AG04449 (cell line): Measurements from ENCODE around the gene CS.

Experiments
- CTCF ChIA-PET: fragments of 350-600 bp; formaldehyde crosslinking; extraction: SDS; loops from one replicate; lab custom pipeline; 2021; ENCODE audit warnings: antibody characterized with exemption; lab: Yijun Ruan, JAX
- POLR2A ChIA-PET: fragments of 400-600, 350-600 bp; formaldehyde crosslinking; extraction: SDS; loops from one replicate; lab custom pipeline; 2020; ENCODE audit warnings: antibody characterized with exemption, inconsistent platforms; lab: Yijun Ruan, JAX
- DNase-seq: peaks from one replicate; pipeline ENCODE4 v3.0.0-alpha.2; 2010; ENCODE audit warnings: low read depth, low spot score
- H3K4me3 ChIP-seq: 2 replicates; pipeline ENCODE4 v1.5.1; 2011; ENCODE audit warnings: low read depth, mild to moderate bottlenecking, control low read depth, low read length
- CTCF ChIP-seq: IDR thresholded peaks from one replicate; pipeline ENCODE4 v1.5.1; 2011; ENCODE audit warnings: mild to moderate bottlenecking, moderate library complexity, low read length, control low read depth, inconsistent platforms; ENCODE audit not compliant: insufficient read depth; ENCODE audit errors: missing control alignments

Gene CS

GRCh38 chr12:56244494-56244893 lies 55.6 kb downstream of the CS start:
- no peak for DNase-seq
- TF ChIP-seq CTCF = no peak
- no peak overlapping the region for H3K4me3 ChIP-seq
- POLR2A ChIA-PET = interaction anchor here (0.9 to 1.0 kb wide), 3 partner anchors 11 to 23 kb away, joined by 3 to 5 read pairs (median 3); partner anchors contain the start of genes ANKRD52 and RNF41
- CTCF ChIA-PET = interaction anchor here (1.1 to 1.7 kb wide), 4 partner anchors 11 to 55 kb away, joined by 3 to 13 read pairs (median 8); partner anchors contain the start of genes ANKRD52 and SMARCC2

- POLR2A ChIA-PET = interaction anchor here (1.0 kb wide), 2 partner anchors 10 to 14 kb away, joined by 3 read pairs; partner anchors contain the start of gene ANKRD52
- CTCF ChIA-PET = interaction anchor here (1.7 kb wide), 2 partner anchors 10 to 13 kb away, joined by 9 to 13 read pairs; partner anchors contain the start of gene ANKRD52
- no peak for DNase-seq
- H3K4me3 ChIP-seq = no peak overlapping the region
- no peak for TF ChIP-seq CTCF
Measured at GRCh38 chr12:56243731-56244181, 56.4 kb downstream of the CS start.

DNA sequence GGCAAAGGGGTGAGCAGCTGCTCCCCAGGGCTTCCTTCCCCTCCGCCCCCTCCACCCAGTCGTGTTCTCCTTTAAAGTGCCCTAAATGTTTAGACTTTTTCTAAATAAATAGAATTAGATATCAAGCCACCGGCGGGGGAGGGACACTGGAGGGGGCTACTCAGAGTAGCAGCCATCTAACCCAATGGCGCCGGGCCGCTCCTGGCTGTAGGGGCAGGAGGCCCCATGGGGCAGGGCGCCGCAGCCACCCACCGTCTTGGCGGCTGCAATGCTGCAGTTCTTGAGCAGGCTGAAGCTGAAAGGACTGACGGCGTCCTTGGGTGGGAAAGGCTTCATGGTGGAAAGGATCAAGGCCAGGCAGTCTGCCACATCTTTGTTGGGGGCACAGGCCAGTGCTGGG lies 57.1 kb downstream of the CS start:
- POLR2A ChIA-PET = interaction anchor here (0.8 to 1.0 kb wide), 2 partner anchors 9 kb away, joined by 3 read pairs; no protein-coding TSS in a partner anchor
- CTCF ChIA-PET = interaction anchor here (1.0 to 2.4 kb wide), 4 partner anchors 10 to 124 kb away, joined by 3 to 9 read pairs (median 4); partner anchors contain the start of gene ANKRD52

DNA sequence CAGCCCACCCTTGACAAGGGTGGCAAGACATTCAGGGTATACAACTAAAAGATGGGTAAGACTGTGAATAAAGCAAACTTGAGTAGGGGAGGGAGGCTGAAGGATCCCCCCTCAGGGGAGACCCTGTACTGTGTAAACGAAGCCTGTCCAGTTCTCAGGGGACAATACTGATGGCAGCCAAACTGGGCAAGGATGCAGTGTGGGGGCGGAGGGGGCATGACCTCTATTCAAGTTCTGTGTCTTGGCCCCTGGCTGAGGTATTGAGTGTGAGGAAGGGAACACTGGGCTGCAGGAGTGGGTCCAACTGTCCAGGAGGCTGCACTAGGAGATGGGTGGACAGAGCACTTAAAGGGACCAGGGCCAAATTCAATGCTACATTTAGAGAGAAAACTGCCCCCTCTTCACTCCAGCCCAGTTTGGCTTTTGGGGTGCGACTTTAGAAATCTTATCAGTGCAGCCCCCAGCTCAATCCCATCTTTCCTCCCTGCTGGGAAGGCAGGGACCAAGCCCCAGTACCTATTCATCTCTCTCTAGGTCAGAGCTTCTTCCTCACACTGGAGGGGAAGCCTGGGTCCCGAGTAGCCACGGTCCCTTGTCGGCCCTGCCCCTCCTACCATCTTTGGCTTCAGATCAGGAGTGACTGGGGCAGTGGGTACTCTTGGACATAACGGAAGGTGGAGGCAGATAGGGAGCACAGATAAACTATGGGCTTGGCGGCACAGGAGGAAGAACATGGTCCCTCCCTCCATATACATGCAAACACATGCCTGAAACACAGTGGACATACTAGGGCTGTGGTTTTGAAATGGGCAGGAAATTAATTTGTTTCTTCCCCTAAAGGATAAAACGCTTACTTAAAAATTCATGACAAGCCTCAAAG lies 58.5 kb downstream of the CS start:
- no peak for DNase-seq
- ChIA-PET CTCF (interaction anchor here (0.7 to 2.4 kb wide), 4 partner anchors 8 to 122 kb away, joined by 3 to 9 read pairs (median 3); partner anchors contain the start of gene ANKRD52), POLR2A (no interaction called here)
- no peak for TF ChIP-seq CTCF
- H3K4me3 ChIP-seq = no peak overlapping the region

More for the DNA sequence above, 57.1 kb downstream of the CS start:
- no peak for TF ChIP-seq CTCF
- DNase-seq = no peak
- H3K4me3 ChIP-seq = no peak overlapping the region

- DNase-seq = no peak
- TF ChIP-seq CTCF = no peak
- CTCF ChIA-PET = interaction anchor here (1.3 to 1.9 kb wide), 5 partner anchors 11 to 48 kb away, joined by 3 to 6 read pairs (median 5); partner anchors contain the start of genes ANKRD52 and SMARCC2
- POLR2A ChIA-PET = interaction anchor here (1.3 to 3.5 kb wide), 2 partner anchors 11 to 121 kb away, joined by 3 to 21 read pairs; no protein-coding TSS in a partner anchor
- no peak overlapping the region for H3K4me3 ChIP-seq
Measured at GRCh38 chr12:56237552-56237951, 62.6 kb downstream of the CS start.

DNA sequence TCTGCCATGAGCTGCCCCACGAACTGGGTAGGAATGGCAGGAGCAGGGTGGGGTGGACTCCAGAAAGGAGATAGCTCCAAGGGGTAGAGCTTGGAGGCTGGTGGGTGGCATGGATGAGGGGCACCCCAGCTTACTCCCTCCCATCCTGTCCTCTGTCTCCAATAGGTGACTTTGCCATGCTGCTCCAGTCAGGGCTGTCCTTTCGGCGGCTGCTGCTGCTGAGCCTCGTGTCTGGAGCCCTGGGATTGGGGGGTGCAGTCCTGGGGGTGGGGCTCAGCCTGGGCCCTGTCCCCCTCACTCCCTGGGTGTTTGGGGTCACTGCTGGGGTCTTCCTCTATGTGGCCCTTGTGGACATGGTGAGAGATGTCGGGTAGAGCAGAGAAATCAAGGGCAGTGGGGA lies 63.1 kb downstream of the CS start:
- ChIA-PET POLR2A (interaction anchor here (1.3 to 3.5 kb wide), 3 partner anchors 11 to 122 kb away, joined by 3 to 21 read pairs (median 3); partner anchors contain the start of gene RNF41), CTCF (interaction anchor here (1.1 to 1.9 kb wide), 9 partner anchors 9 to 227 kb away, joined by 3 to 7 read pairs (median 5); partner anchors contain the start of genes ANKRD52 and SMARCC2)
- H3K4me3 ChIP-seq = no peak overlapping the region
- TF ChIP-seq CTCF = no peak
- no peak for DNase-seq
